NOMO-1 treated with dmso at 0.1 percent for 144 hours (cell line): ENCODE measurements around the gene RANGAP1.
"Not testable (repeated sequence)": the region's sequence is repeated elsewhere in the genome, so short reads cannot be mapped to it uniquely, and the experiment has no call there.

Source experiments
- DNase-seq: peaks from one replicate; lab custom pipeline; 2025; ENCODE audit not compliant: unreplicated experiment; lab: John Stamatoyannopoulos, UW

Gene RANGAP1

GRCh38 chr22:41301085-41302020 lies 15.4 kb upstream of the RANGAP1 start, which contains the start of gene ZC3H7B:
Gene ZC3H7B (plus strand): TSS chr22:41301525. CDS start chr22:41320661, 19,136 bp downstream.
- peak; percentile 80 for DNase-seq

GRCh38 chr22:41300661-41301060 lies 14.7 kb upstream of the RANGAP1 start:
- DNase-seq, result no peak

- no peak for DNase-seq
Observed at GRCh38 chr22:41296826-41297667, 11.1 kb upstream of the RANGAP1 start.

GRCh38 chr22:41294816-41295215 lies 8.8 kb upstream of the RANGAP1 start:
- DNase-seq, result not testable (repeated sequence)

GRCh38 chr22:41290262-41291221 lies 4.6 kb upstream of the RANGAP1 start:
- no peak for DNase-seq

- no peak for DNase-seq
Observed at GRCh38 chr22:41289671-41290070, 3.7 kb upstream of the RANGAP1 start.

GRCh38 chr22:41288245-41288946 lies 2.4 kb upstream of the RANGAP1 start:
- no peak for DNase-seq

- DNase-seq, result peak; percentile 72
Observed at GRCh38 chr22:41286639-41287091, 678 bp upstream of the RANGAP1 start.

GRCh38 chr22:41285441-41285819 lies 557 bp downstream of the RANGAP1 start:
- peak; percentile 57 for DNase-seq

- DNase-seq, result no peak
Observed at GRCh38 chr22:41284465-41284864, 1.5 kb downstream of the RANGAP1 start.

GRCh38 chr22:41280854-41281253 lies 5.1 kb downstream of the RANGAP1 start:
- no peak for DNase-seq

GRCh38 chr22:41280065-41280464 lies 5.9 kb downstream of the RANGAP1 start:
- no peak for DNase-seq

GRCh38 chr22:41274856-41275255 lies 11.1 kb downstream of the RANGAP1 start:
- no peak for DNase-seq

GRCh38 chr22:41273128-41273527 lies 12.9 kb downstream of the RANGAP1 start:
- DNase-seq, result no peak

- no peak for DNase-seq
Observed at GRCh38 chr22:41271787-41272186, 14.2 kb downstream of the RANGAP1 start.

GRCh38 chr22:41267958-41268357 lies 18.0 kb downstream of the RANGAP1 start:
- no peak for DNase-seq

- DNase-seq, result no peak
Observed at GRCh38 chr22:41264408-41264941, 21.5 kb downstream of the RANGAP1 start.

GRCh38 chr22:41263704-41264103 lies 22.3 kb downstream of the RANGAP1 start:
- no peak for DNase-seq

- DNase-seq, result no peak
Observed at GRCh38 chr22:41262250-41262765, 23.7 kb downstream of the RANGAP1 start.
